ENCODE data around the gene DIS3.
"Not testable (repeated sequence)": the region's sequence is repeated elsewhere in the genome, so short reads cannot be mapped to it uniquely, and the experiment has no call there.

Gene DIS3

GRCh38 chr13:72740015-72740414 lies 41.7 kb downstream of the DIS3 start:
- DNase-seq (ENCODE audit: low read depth), result no peak

GRCh38 chr13:72737033-72737432 lies 44.7 kb downstream of the DIS3 start:
- DNase-seq (ENCODE audit: low read depth), result no peak

DNA sequence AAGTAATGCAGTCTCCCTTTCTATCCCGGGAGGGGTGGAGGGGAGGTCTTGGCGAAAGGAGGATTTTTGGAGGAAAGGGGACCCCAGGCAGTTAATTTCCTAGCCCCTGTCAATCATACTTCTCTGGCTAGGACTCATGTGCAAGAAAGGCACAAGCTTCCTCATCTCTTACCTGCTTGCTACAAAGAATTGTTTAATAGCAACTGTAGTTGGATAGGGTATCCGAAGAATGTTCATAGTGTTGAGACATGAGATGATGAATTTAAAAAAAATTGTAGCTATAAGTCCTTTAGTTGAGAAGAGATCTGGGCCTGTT lies 53.5 kb downstream of the DIS3 start:
- DNase-seq (ENCODE audit: low read depth), result no peak

- peak; percentile 98 for DNase-seq (ENCODE audit: low read depth)
Observed at GRCh38 chr13:72727417-72728289, 54.0 kb downstream of the DIS3 start, which contains the start of the genes BORA and MZT1. Gene BORA (plus strand): TSS chr13:72727923. CDS start chr13:72728941, 1,018 bp downstream. Gene MZT1 (minus strand): TSS chr13:72727629. CDS start chr13:72727602, 27 bp downstream.

- no peak for DNase-seq (ENCODE audit: low read depth)
Observed at GRCh38 chr13:72726726-72727416, 54.8 kb downstream of the DIS3 start.

- DNase-seq (ENCODE audit: low read depth), result not testable (repeated sequence)
Observed at GRCh38 chr13:72726185-72726584, 55.5 kb downstream of the DIS3 start.

- DNase-seq (ENCODE audit: low read depth), result no peak
Observed at GRCh38 chr13:72716776-72717175, 64.9 kb downstream of the DIS3 start.
